ENCODE measurements around the gene OR8S1.

The OR8S1 gene

GRCh38 chr12:48556631-48557030 lies 31.2 kb downstream of the OR8S1 start:
- DNase-seq (ENCODE audit: low read depth): no peak

GRCh38 chr12:48557919-48558318 lies 32.5 kb downstream of the OR8S1 start:
- no peak for DNase-seq (ENCODE audit: low read depth)

GRCh38 chr12:48567731-48568130 lies 42.3 kb downstream of the OR8S1 start:
- no peak for DNase-seq (ENCODE audit: low read depth)

GRCh38 chr12:48569946-48570345 lies 44.5 kb downstream of the OR8S1 start, which contains the start of gene LALBA:
TSS of gene LALBA (minus strand) at chr12:48570046. CDS start at chr12:48570020, 26 bp downstream.
- no peak for DNase-seq (ENCODE audit: low read depth)

GRCh38 chr12:48572326-48572725 lies 46.9 kb downstream of the OR8S1 start:
- no peak for DNase-seq (ENCODE audit: low read depth)

All from T follicular helper cell (primary cell).